Endothelial cell of umbilical vein (primary cell): Measurements from ENCODE around the gene CACNA1E. TPM values are rescaled to one million over a fixed set of nuclear protein-coding genes. Genes with fewer than 3 reads are reported as not detected.

Source experiments
- BruUV-seq: library from RNA; stranded (reverse); fragments of 400-500 nt; replicated peaks from 2 replicates; lab custom pipeline; 2021; lab: Mats Ljungman, UMichigan
- CTCF ChIA-PET: fragments of 300-600, 350-600 bp; sonication (Branson Sonifier 250); formaldehyde crosslinking; loops from one replicate; lab custom pipeline; 2021; ENCODE audit warnings: antibody characterized with exemption, inconsistent platforms; lab: Charles Lee
- POLR2A ChIA-PET: fragments of 300-600, 350-600 bp; sonication (Branson Sonifier 250); formaldehyde crosslinking; loops from one replicate; lab custom pipeline; 2021; ENCODE audit warnings: antibody characterized with exemption, inconsistent platforms; lab: Charles Lee
- DNase-seq: peaks from one replicate; pipeline ENCODE4 v3.0.0-alpha.2; 2011; ENCODE audit warnings: low read depth, low spot score
- FAIRE-seq: peaks from 2 replicates; lab custom pipeline; 2011; peaks lifted over from hg19 to GRCh38; lab: Jason Lieb, UNC
- H2AFZ ChIP-seq: 2 replicates; pipeline ENCODE4 v1.6.0; 2012; ENCODE audit warnings: low read depth, low read length, control low read depth, inconsistent platforms
- H3K27ac ChIP-seq: 2 replicates; pipeline ENCODE4 v1.5.1; 2011; ENCODE audit warnings: low read depth, mild to moderate bottlenecking, control low read depth, low read length, moderate library complexity; ENCODE audit not compliant: insufficient read depth
- H3K27me3 ChIP-seq, 2 experiments: 2 replicates each; pipeline versions ENCODE4 v1.6.0 to v1.6.1; 2011; ENCODE audit warnings: low read length in 2 of 2, mixed read lengths in 1 of 2; ENCODE audit not compliant: control insufficient read depth in 2 of 2, insufficient read depth in 2 of 2
- H3K36me3 ChIP-seq, 2 experiments: 2 replicates in 1 of 2; 3 replicates in 1 of 2; pipeline ENCODE4 v1.5.1; 2011; ENCODE audit warnings: low read length in 2 of 2, mild to moderate bottlenecking in 1 of 2, moderate library complexity in 1 of 2; ENCODE audit not compliant: control insufficient read depth in 2 of 2, insufficient read depth in 2 of 2; ENCODE audit errors: extremely low read depth in 1 of 2
- H3K4me1 ChIP-seq: 3 replicates; pipeline ENCODE4 v1.5.1; 2011; ENCODE audit warnings: mild to moderate bottlenecking, low read length; ENCODE audit not compliant: control insufficient read depth, insufficient read depth; ENCODE audit errors: extremely low read depth
- H3K4me2 ChIP-seq: 2 replicates; pipeline ENCODE4 v1.6.1; 2011; ENCODE audit warnings: low read length, control low read depth, mixed read lengths; ENCODE audit not compliant: insufficient read depth
- H3K4me3 ChIP-seq, 3 experiments: fragments of 200-600 bp in 1 of 3; sonication (generic), shearing (Covaris generic) in 1 of 3; replicated peaks in 1 of 3; 2 replicates each; pipeline ENCODE4 v1.5.1; 2011 to 2016; ENCODE audit warnings: control low read depth in 3 of 3, low read length in 3 of 3, mild to moderate bottlenecking in 2 of 3, inconsistent platforms in 1 of 3, low read depth in 1 of 3, moderate library complexity in 1 of 3; ENCODE audit not compliant: insufficient read depth in 1 of 3
- H3K79me2 ChIP-seq: 2 replicates; pipeline ENCODE4 v1.6.0; 2012; ENCODE audit warnings: low read length, inconsistent platforms; ENCODE audit not compliant: control insufficient read depth, insufficient read depth
- H3K9ac ChIP-seq: replicated peaks from 2 replicates; pipeline ENCODE3; 2011; ENCODE audit warnings: low read length, control low read depth; ENCODE audit not compliant: insufficient read depth; ENCODE audit errors: extremely low read depth
- H3K9me1 ChIP-seq: replicated peaks from 3 replicates; pipeline ENCODE4 v1.6.0; 2011; ENCODE audit warnings: mild to moderate bottlenecking, low read length; ENCODE audit not compliant: control insufficient read depth, insufficient read depth; ENCODE audit errors: extremely low read depth
- H3K9me3 ChIP-seq: replicated peaks from 2 replicates; pipeline ENCODE4 v1.5.1; 2012; ENCODE audit warnings: low read length, inconsistent platforms; ENCODE audit not compliant: control insufficient read depth, insufficient read depth
- H4K20me1 ChIP-seq: replicated peaks from 2 replicates; pipeline ENCODE3; 2011; ENCODE audit warnings: mild to moderate bottlenecking, low read length; ENCODE audit not compliant: control insufficient read depth, insufficient read depth; ENCODE audit errors: extremely low read depth
- EZH2 ChIP-seq: IDR thresholded peaks from 2 replicates; pipeline ENCODE4 v1.6.1; 2012; ENCODE audit warnings: borderline replicate concordance, low read depth, mild to moderate bottlenecking, moderate library complexity, low read length, inconsistent platforms; ENCODE audit not compliant: severe bottlenecking
- FOS ChIP-seq: IDR thresholded peaks from 2 replicates; pipeline ENCODE4 v1.6.1; 2011; ENCODE audit warnings: mild to moderate bottlenecking, low read length, moderate library complexity, borderline replicate concordance; ENCODE audit not compliant: insufficient read depth
- GATA2 ChIP-seq: IDR thresholded peaks from 2 replicates; pipeline ENCODE4 v1.7.0; 2011; ENCODE audit warnings: low read depth, mild to moderate bottlenecking, moderate library complexity, mixed read lengths, low read length; ENCODE audit not compliant: insufficient read length, insufficient read depth
- JUN ChIP-seq: IDR thresholded peaks from 2 replicates; pipeline ENCODE4 v1.6.1; 2011; ENCODE audit warnings: borderline replicate concordance, low read depth; ENCODE audit not compliant: insufficient read length, insufficient read depth
- MAX ChIP-seq: IDR thresholded peaks from 2 replicates; pipeline ENCODE4 v1.6.1; 2011; ENCODE audit not compliant: insufficient read depth, insufficient read length
- MYC ChIP-seq: IDR thresholded peaks from one replicate; pipeline ENCODE4 v1.6.1; 2011; ENCODE audit warnings: mild to moderate bottlenecking, low read depth, low read length
- POLR2A ChIP-seq: IDR thresholded peaks from 2 replicates; pipeline ENCODE4 v1.6.1; 2012; ENCODE audit warnings: low read depth, mild to moderate bottlenecking, control low read depth, low read length
- POLR2AphosphoS5 ChIP-seq: IDR thresholded peaks from 2 replicates; pipeline ENCODE4 v1.6.1; 2012; ENCODE audit warnings: low read depth, mild to moderate bottlenecking, control low read depth, low read length, moderate library complexity; ENCODE audit not compliant: insufficient read depth
- dilution Hi-C: fragments of 300-500 bp; cut with MboI; formaldehyde crosslinking; loops from one replicate; pipeline ENCODE4 v1.15.0; 2019; ENCODE audit warnings: low sequenced_read_pairs; ENCODE audit not compliant: extremely low pct_ligation_motif_present
- intact Hi-C: fragments of 100-400 bp; cut with micrococcal nuclease; formaldehyde crosslinking; loops from one replicate; pipeline ENCODE4 v1.10.0; 2022
- polyA plus RNA-seq, 4 experiments: library from polyadenylated mRNA; depleted of rRNA in 3 of 4; stranded (reverse) in 3 of 4; unstranded in 1 of 4; fragments of >200 nt; gene quantifications; 2 replicates each; pipeline versions ENCODE4 v1.2.1 to v1.2.3, GENCODE V29; 2011 to 2012; ENCODE audit warnings: missing spikeins in 1 of 4
- total RNA-seq: library from RNA; stranded (reverse); gene quantifications from 2 replicates; pipeline ENCODE4 v1.2.3, GENCODE V29; 2021
- TF ChIP-seq, protein P1 (sequence below), 2 donors: IDR thresholded peaks; 1 replicate in 1 of 2; 2 replicates in 1 of 2; pipeline ENCODE4 v1.5.1; 2011; ENCODE audit warnings: low read length in 2 of 2, mild to moderate bottlenecking in 2 of 2, moderate library complexity in 2 of 2, control low read depth in 1 of 2, inconsistent platforms in 1 of 2, low read depth in 1 of 2; ENCODE audit not compliant: insufficient read depth in 1 of 2; ENCODE audit errors: extremely low read depth in 1 of 2

CACNA1E gene
- total and polyA plus RNA-seq, 2 donors (not counting 3 experiments of a cell fraction or from before 2014, with no cell fraction given) = not detected

GRCh38 chr1:181456551-181456950 is 26.8 kb upstream of the CACNA1E start:
- dilution Hi-C loops (no loop called here), intact Hi-C loops (no loop called here)
- Histone ChIP-seq H3K9me3 (no peaks in the 10 kb centered on the region), H3K27ac (no peak overlapping the region), H3K79me2 (no peaks in the 10 kb centered on the region), H3K27me3 (no peaks in the 10 kb centered on the region), H2AFZ (no peak overlapping the region), H3K36me3 (no peaks in the 10 kb centered on the region), H4K20me1 (no peaks in the 10 kb centered on the region), H3K4me1 (no peaks in the 10 kb centered on the region), H3K4me2 (no peak overlapping the region), H3K4me3 (no peak overlapping the region), H3K9me1 (no peaks in the 10 kb centered on the region), H3K9ac (no peak overlapping the region)
- TF ChIP-seq EZH2 (no peak), POLR2A (no peak), GATA2 (no peak), MYC (no peak), JUN (no peak), FOS (no peak), MAX (no peak), POLR2AphosphoS5 (no peak)
- TF ChIP-seq, protein P1, sequence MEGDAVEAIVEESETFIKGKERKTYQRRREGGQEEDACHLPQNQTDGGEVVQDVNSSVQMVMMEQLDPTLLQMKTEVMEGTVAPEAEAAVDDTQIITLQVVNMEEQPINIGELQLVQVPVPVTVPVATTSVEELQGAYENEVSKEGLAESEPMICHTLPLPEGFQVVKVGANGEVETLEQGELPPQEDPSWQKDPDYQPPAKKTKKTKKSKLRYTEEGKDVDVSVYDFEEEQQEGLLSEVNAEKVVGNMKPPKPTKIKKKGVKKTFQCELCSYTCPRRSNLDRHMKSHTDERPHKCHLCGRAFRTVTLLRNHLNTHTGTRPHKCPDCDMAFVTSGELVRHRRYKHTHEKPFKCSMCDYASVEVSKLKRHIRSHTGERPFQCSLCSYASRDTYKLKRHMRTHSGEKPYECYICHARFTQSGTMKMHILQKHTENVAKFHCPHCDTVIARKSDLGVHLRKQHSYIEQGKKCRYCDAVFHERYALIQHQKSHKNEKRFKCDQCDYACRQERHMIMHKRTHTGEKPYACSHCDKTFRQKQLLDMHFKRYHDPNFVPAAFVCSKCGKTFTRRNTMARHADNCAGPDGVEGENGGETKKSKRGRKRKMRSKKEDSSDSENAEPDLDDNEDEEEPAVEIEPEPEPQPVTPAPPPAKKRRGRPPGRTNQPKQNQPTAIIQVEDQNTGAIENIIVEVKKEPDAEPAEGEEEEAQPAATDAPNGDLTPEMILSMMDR (IDR thresholded peaks at IDR 0.05; ENCODE audit: extremely low read depth in 1 of 2, insufficient read depth in 1 of 2, low read depth in 1 of 2, low read length in 2 of 2) = no peak
- ChIA-PET POLR2A (no interaction called here), CTCF (no interaction called here)
- no TSS peak for BruUV-seq
- DNase-seq = no peak
- FAIRE-seq = no peak
